KOPT-K1 (cell line): ENCODE data around the gene RBMX.
"Not testable (repeated sequence)": the region's sequence is repeated elsewhere in the genome, so short reads cannot be mapped to it uniquely, and the experiment has no call there.

Source experiments
- H3K27ac ChIP-seq: fragments of 200-600 bp; sonication (generic); 2 replicates; pipeline ENCODE4 v1.5.1; 2016; ENCODE audit warnings: antibody characterized with exemption, mild to moderate bottlenecking, low read depth, low read length; ENCODE audit not compliant: poor library complexity, severe bottlenecking
- H3K36me3 ChIP-seq: fragments of 200-600 bp; sonication (generic); 2 replicates; pipeline ENCODE4 v1.5.1; 2017; ENCODE audit warnings: antibody characterized with exemption, mild to moderate bottlenecking, low read length, moderate library complexity; ENCODE audit not compliant: insufficient read depth
- H3K9me3 ChIP-seq: fragments of 200-600 bp; sonication (generic); 2 replicates; pipeline ENCODE4 v1.5.1; 2017; ENCODE audit warnings: antibody characterized with exemption, low read length, mild to moderate bottlenecking; ENCODE audit not compliant: insufficient read depth, poor library complexity, severe bottlenecking

RBMX gene

DNA sequence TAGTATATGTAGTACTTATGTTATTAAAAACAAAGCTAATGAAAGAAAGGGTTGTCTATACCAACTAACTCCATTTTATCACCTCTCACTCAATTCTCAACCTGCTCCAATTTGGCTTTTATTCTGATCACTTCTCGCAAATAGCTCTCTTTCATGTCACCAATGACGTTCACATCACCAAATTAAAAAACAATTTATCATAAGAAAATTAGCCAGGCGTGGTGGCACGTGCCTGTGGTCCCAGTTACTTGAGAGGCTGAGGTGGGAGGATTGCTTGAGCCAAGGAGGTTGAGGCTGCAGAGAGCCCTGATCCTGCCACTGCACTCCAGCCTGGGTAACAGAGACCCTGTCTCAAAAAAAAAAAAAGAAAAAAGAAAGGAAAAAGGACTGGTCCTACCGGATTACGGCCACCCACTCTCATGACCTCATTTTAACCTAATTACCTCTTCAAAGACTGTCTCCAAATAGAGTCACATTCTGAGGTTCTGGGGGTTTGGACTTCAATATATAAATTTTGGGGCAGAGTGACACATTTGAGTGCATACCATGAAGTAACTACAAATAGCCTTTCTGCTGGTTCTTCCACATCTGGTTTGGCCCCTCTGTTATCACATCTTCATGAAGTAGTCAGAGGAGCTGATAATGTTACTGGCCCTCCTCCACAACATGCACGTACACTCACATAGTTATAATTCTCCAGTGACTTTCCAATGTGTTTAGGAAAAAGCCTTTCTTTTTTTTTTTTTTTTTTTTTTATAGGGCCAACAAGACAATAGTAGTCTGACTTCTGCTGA is 15.8 kb upstream of the RBMX start:
- no peak overlapping the region for H3K27ac ChIP-seq
- H3K36me3 ChIP-seq, result no peaks in the 10 kb centered on the region
- no peaks in the 10 kb centered on the region for H3K9me3 ChIP-seq

DNA sequence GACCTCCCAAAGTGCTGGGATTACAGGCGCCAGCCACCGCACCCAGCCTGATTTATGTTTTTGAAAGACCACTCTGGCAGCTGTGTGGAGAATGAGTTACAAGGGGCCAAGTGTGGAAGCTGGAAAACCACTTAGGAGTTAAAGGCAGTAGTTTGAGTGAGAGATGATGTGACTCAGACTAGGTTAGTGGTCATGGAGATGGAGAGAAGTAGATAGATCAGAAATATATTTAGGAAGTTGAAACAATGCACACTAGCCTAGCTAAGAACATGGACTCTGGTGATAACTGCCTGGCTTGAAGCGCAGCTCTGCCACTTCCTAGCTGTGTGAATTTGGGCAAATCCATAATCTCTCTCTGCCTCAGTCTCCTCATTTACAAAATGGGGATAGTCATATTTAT is 11.9 kb upstream of the RBMX start:
- Histone ChIP-seq H3K27ac (no peak overlapping the region), H3K9me3 (no peaks in the 10 kb centered on the region), H3K36me3 (no peaks in the 10 kb centered on the region)

DNA sequence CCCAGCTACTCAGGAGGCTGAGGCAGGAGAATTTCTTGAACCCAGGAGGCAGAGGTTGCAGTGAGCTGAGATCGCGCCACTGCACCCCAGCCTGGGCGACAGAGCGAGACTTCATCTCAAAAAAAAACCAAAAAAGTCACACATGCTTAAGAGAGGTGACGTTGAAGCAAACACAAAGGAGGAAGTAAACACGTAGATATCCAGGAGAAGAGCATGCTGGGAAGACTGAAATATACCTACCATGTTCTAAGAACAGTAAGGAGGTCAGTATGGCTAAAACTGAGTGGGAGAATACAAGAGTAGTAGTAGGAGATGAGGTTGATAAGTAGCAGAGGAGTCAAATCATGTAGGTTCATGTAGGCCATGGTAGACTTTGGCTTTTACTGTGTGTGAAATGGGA is 10.1 kb upstream of the RBMX start:
- H3K27ac ChIP-seq, H3K9me3 ChIP-seq, H3K36me3 ChIP-seq: not testable (repeated sequence)

DNA sequence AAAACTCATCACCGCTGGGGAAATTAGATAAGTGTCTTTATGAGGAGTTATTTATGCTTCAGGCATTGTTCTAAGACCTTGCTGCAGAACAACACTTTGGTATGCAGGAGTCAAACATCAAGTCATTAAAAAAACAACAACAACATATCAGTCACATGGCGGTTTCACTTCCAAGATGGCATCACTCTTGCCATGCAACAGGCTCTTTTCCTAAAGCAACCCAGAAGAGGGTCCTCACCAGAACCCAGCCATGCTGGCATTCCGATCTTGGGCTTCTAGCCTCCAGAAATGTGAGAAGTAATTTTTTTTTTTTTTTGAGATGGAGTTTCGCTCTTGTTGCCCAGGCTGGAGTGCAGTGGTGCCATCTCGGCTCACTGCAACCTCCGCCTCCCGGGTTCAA is 8.7 kb upstream of the RBMX start:
- H3K9me3 ChIP-seq, result no peaks in the 10 kb centered on the region

DNA sequence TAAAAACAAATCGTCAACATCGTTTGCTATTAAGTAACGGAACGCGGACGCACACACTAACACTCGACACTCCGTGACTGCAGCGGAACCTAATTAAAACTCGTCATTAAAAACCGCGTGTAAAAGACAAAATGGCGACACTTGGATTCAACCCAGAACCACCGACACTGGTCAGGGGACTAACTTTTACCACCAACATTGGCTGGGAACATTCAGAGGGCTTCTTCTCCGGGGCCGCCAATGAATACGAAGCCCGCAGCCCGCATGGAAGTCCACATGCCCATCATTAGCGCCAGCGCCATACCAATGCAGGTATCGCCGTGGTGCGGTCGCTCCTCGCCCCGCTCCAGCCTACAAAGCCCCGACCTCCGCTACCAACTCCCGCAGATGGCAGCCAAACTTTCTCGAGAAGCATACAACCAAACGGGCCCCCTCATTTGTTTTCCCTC is 498 bp downstream of the RBMX start:
- peak overlapping the region; percentile 99 for H3K27ac ChIP-seq
- H3K9me3 ChIP-seq, result no peaks in the 10 kb centered on the region
- H3K36me3 ChIP-seq, result peaks cover 54% of the 10 kb centered on the region

More for the DNA sequence above, 8.7 kb upstream of the RBMX start:
- no peaks in the 10 kb centered on the region for H3K36me3 ChIP-seq
- H3K27ac ChIP-seq, result no peak overlapping the region

DNA sequence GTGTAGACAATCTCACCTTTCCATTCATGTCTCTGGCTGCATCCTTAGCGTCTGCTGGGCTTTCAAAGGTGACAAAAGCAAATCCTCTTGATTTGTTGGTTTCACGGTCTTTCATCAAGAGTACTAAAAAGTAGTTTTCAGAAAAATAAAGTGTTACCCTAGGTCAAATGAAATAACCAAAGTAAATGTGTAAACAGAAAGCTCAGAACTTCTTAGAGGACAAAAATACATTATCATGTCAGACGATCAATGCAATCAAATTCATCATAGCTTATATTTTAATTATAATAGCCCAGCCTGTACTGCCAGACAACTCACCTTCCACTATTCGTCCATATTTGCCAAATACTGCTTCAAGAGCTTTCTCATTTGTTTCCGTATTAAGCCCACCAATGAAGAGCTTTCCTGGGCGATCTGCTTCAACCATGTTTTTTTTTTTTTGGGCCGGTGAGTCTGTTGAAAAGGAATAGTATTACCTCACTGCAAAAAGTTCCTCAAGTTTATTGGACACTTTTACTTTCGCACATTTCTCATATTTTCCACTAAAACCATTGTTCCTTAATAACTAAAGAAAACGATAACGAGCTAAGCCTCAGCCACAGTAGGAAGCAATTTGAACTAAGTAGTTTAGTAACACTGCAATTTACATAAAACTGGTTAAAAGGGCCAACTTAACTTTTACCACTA is 1.4 kb downstream of the RBMX start:
- Histone ChIP-seq H3K27ac (peak overlapping the region; percentile 99), H3K36me3 (peaks cover 62% of the 10 kb centered on the region), H3K9me3 (no peaks in the 10 kb centered on the region)

DNA sequence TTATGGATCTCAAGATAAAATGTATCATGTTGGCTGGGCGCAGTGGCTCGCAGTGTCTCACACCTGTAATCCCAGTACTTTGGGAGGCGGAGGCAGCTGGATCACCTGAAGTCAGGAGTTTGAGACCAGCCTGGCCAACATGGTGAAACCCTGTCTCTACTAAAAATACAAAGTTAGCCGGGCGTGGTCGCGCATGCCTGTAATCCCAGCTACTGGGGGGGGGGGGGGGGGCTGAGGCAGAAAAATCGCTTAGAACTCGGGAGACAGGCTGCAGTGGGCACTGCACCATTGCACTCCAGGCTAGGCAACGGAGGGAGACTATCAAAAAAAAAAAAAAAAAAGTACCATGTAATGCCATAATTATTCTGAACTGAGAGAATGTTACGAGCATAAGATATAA is 2.1 kb downstream of the RBMX start:
- Histone ChIP-seq H3K27ac (peak overlapping the region; percentile 99), H3K36me3 (peaks cover 70% of the 10 kb centered on the region), H3K9me3 (no peaks in the 10 kb centered on the region)

DNA sequence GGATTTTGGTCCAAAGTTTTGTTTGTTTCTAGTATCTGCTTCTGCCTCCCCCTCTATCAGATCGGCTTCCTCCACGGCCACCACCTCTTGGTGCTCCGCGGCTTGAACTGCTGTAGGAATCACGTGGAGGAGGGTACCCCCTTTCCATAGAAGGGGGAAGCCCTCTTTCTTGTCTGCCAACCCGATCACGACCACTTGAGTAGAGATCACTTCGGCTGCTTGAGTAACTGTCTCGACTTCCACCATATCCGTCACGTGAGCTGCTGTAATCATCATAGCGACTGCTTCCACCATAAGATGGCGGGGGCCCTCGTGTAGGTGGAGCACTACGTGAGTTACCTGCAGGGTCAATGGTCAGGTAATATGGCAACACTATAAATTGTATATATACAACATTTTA is 6.4 kb downstream of the RBMX start:
- H3K36me3 ChIP-seq, result peaks cover 100% of the 10 kb centered on the region
- H3K9me3 ChIP-seq, H3K27ac ChIP-seq: not testable (repeated sequence)

DNA sequence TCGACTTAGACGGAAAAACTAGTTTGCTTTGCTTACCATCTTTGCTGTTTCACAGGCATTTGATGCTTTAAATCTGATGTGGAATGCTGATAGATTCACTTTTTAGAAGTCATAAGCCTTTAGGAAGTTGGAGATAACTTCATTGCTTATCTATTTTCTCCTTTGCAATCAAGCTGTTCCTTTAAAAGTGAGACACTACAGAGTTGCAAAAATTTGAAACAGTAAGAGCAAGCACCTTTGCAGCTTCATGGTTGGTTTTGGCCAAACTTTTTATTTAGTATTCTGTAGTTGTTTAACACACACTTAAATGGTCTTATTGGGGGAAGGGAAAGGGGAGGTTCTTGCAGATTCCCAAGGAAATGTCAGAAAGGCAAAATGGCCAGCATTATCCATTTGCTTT is 7.3 kb downstream of the RBMX start:
- peaks cover 100% of the 10 kb centered on the region for H3K36me3 ChIP-seq
- not testable (repeated sequence) for H3K9me3 ChIP-seq, H3K27ac ChIP-seq

DNA sequence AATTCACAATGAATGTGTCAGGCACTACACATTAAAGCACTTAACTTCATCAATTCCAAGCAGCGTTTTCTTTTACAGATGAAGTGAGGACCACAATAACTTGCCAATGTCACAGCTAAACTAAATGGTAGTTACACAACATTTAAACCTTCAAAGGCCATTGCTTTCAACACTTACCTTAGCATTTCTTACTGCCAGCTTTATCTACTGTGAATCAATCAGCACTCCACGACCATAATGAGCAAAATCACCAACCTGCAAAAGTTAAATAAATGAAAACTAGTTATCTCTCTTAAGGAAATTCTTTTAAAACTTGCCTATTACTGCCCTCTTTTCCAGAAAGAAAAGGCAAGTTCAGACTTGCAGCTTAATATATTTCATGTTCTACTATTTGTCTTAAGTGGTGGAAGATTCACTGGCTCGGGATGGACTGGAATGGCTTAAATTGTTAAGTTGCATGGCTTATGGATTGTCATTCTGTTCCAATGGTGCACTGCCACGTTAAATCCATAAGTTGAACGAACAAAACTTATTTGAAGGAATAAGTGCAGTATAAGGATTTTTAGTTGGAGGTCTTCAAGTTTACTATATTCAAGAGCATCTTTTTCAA is 8.3 kb downstream of the RBMX start:
- Histone ChIP-seq H3K27ac (no peak overlapping the region), H3K9me3 (no peaks in the 10 kb centered on the region), H3K36me3 (peaks cover 100% of the 10 kb centered on the region)

DNA sequence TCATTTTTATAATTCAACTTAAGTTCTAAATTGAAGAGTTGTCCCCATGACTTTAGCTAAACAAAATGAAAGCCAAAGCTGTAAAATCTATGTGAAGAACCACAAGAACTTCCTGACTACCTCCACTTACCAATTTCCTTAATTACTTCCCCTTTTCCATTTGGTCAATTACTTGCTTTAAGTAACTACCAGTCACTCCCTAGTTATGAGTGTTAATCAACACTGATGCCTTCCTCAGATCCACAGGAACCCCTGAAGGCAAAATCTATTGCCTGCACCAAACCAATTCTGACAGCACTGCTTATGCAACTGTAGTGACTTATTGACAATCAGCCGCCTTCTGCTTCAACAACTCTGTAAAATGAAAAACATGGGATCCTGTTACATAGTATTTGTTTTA is 10.5 kb downstream of the RBMX start:
- H3K36me3 ChIP-seq, result peaks cover 100% of the 10 kb centered on the region
- no peaks in the 10 kb centered on the region for H3K9me3 ChIP-seq
- no peak overlapping the region for H3K27ac ChIP-seq

DNA sequence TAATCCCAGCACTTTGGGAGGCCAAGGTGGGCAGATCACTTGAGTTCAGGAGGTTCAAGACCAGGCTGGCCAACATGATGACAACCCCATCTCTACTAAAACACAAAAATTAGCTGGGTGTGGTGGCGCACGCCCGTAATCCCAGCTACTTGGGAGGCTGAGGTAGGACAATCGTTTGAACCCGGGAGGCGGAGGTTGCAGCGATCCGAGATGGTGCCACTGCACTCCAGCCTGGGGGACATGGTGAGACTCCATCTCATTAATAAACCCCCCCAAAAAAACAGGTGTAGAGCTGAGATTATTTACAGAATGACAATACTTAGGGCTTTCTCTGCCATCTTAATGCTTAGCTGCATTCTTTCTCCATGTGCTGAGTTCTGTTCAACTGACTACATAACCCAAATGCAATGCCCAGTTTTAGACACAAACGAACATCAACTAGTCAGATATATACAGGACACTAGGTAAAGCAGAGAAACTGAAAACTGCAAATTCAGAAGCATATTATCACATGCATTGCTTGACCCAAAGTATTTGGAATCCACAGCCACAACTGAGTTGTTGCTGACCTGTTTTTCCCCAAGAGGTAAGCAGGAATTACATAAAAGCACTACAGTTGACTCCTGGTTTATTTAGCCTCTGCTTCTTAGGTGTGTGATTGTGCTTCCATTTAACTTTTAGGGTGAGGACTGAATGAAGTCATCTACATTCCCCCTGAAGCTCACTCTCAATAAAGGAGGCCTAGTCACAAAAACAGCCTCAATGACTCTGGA is 12.1 kb downstream of the RBMX start:
- H3K36me3 ChIP-seq, result peaks cover 97% of the 10 kb centered on the region
- no peaks in the 10 kb centered on the region for H3K9me3 ChIP-seq
- H3K27ac ChIP-seq, result no peak overlapping the region

DNA sequence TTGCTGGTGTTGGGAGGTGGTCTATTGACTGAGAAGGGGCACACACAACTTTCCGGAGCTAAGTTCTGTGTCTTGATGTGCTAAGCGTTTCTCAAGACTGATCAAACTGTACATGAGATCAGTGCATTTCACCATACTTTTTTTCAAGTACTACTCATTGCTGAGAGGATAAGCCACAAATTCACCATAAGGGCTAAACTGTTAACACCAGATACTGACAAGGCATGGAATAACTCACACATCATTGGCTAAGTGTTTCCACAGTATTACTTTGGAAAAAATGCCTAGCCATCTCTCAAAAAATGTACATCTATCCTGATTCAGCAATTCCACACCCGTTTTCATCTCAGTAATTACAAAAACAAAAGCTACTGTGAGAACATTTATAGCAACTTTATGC is 13.0 kb downstream of the RBMX start:
- no peaks in the 10 kb centered on the region for H3K9me3 ChIP-seq
- H3K27ac ChIP-seq, result no peak overlapping the region
- peaks cover 97% of the 10 kb centered on the region for H3K36me3 ChIP-seq

DNA sequence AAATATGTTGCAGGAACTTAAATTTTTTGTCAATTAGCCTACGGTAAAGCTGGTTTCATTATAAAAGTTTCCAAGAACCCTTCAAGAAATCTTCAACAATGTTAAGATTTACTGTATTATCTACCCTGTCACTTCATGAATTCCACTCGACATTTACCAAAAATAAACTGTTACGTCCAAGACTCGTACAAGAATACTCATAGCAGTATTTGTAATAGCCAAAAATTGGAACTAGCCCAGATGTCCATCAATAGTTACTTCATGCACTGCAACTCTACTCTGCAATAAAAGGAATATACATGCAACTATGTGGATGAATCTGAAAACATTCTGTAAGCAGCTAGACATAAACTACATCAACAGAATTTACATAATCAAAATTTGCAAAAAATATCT is 13.4 kb downstream of the RBMX start:
- H3K9me3 ChIP-seq, result no peaks in the 10 kb centered on the region
- H3K27ac ChIP-seq, result no peak overlapping the region
- H3K36me3 ChIP-seq, result peaks cover 97% of the 10 kb centered on the region
